ENCODE measurements around the gene WFS1.

The WFS1 gene

GRCh38 chr4:6338951-6339817 is 69.5 kb downstream of the WFS1 start:
- no peak for DNase-seq (ENCODE audit: low read depth in 2 of 2)

- DNase-seq (ENCODE audit: low read depth in 2 of 2), result no peak
These were observed 70.3 kb downstream of the WFS1 start for GRCh38 chr4:6339818-6340445.

GRCh38 chr4:6340446-6341015 is 70.9 kb downstream of the WFS1 start:
- DNase-seq (ENCODE audit: low read depth in 2 of 2), result no peak

GRCh38 chr4:6341696-6342095 is 72.0 kb downstream of the WFS1 start:
- DNase-seq (ENCODE audit: low read depth in 2 of 2), result no peak

- no peak for DNase-seq (ENCODE audit: low read depth in 2 of 2)
These were observed 73.1 kb downstream of the WFS1 start for GRCh38 chr4:6342530-6343293.

GRCh38 chr4:6343939-6344408 is 74.3 kb downstream of the WFS1 start:
- DNase-seq (ENCODE audit: low read depth in 2 of 2), result no peak

GRCh38 chr4:6345096-6345830 is 75.6 kb downstream of the WFS1 start:
- no peak for DNase-seq (ENCODE audit: low read depth in 2 of 2)

GRCh38 chr4:6345866-6346265 is 76.2 kb downstream of the WFS1 start:
- no peak for DNase-seq (ENCODE audit: low read depth in 2 of 2)

GRCh38 chr4:6346373-6347110 is 76.9 kb downstream of the WFS1 start:
- DNase-seq (ENCODE audit: low read depth in 2 of 2), result no peak

- DNase-seq (ENCODE audit: low read depth in 2 of 2), result no peak
These were observed 77.9 kb downstream of the WFS1 start for GRCh38 chr4:6347511-6348045.

- DNase-seq (ENCODE audit: low read depth in 2 of 2), result no peak
These were observed 78.8 kb downstream of the WFS1 start for GRCh38 chr4:6348408-6348807.

- DNase-seq (ENCODE audit: low read depth in 2 of 2), result no peak
These were observed 80.4 kb downstream of the WFS1 start for GRCh38 chr4:6349896-6350603.

GRCh38 chr4:6350646-6351045 is 81.0 kb downstream of the WFS1 start:
- no peak for DNase-seq (ENCODE audit: low read depth in 2 of 2)

- no peak for DNase-seq (ENCODE audit: low read depth in 2 of 2)
These were observed 81.8 kb downstream of the WFS1 start for GRCh38 chr4:6351246-6352000.

- DNase-seq (ENCODE audit: low read depth in 2 of 2), result no peak
These were observed 82.5 kb downstream of the WFS1 start for GRCh38 chr4:6352031-6352692.
